Fibroblast of lung (primary cell): ENCODE measurements around the gene FZD8.

Source experiments
- CTCF ChIP-seq, 2 donors: IDR thresholded peaks in 1 of 2; conservative IDR thresholded peaks in 1 of 2; 1 replicate in 1 of 2; 2 replicates in 1 of 2; pipeline ENCODE4 v1.5.1; 2011 to 2012; ENCODE audit warnings: low read length in 2 of 2, control low read depth in 1 of 2, inconsistent platforms in 1 of 2, low read depth in 1 of 2, mild to moderate bottlenecking in 1 of 2
- EZH2 ChIP-seq: IDR thresholded peaks from 2 replicates; pipeline ENCODE4 v1.5.1; 2012; ENCODE audit warnings: low read length, control low read depth, mild to moderate bottlenecking; ENCODE audit errors: missing control alignments

- TF ChIP-seq CTCF (conservative IDR thresholded peaks at IDR 0.05 in 1 of 2, IDR thresholded peaks at IDR 0.05 in 1 of 2; ENCODE audit: low read depth in 1 of 2, low read length in 2 of 2) (no peak), EZH2 (no peak)
Observed at GRCh38 chr10:35592441-35592840, 49.7 kb downstream of the FZD8 start.
